Activated CD4-positive, alpha-beta memory T cell treated with anti-CD3 and anti-CD28 coated beads, Interleukin-2, amount 10 ng/mL, durations not matched to agents 7 days and 5 days (primary cell): ENCODE results near the gene ABHD16B. TPM values are rescaled to one million over a fixed set of nuclear protein-coding genes. Genes with fewer than 3 reads are reported as not detected.
A peak's percentile ranks its signal among the peaks of the same experiment; 100 is the strongest.

Experiments used
- CTCF ChIA-PET: fragments of 350-600 bp; sonication (Branson Sonifier 250); formaldehyde crosslinking; loops from one replicate; lab custom pipeline; 2021; ENCODE audit warnings: antibody characterized with exemption, inconsistent platforms; lab: Charles Lee
- POLR2A ChIA-PET: fragments of 350-600 bp; sonication (Branson Sonifier 250); formaldehyde crosslinking; loops from one replicate; lab custom pipeline; 2021; ENCODE audit warnings: antibody characterized with exemption; lab: Charles Lee
- DNase-seq: peaks from one replicate; pipeline ENCODE4 v3.0.0-alpha.2; 2020
- H3K27ac Mint-ChIP-seq: one replicate; pipeline ENCODE4 v1.8.0; 2021; ENCODE audit warnings: mild to moderate bottlenecking, mixed read lengths
- H3K27me3 Mint-ChIP-seq: one replicate; pipeline ENCODE4 v1.8.0; 2021; ENCODE audit warnings: mixed read lengths
- H3K36me3 Mint-ChIP-seq: one replicate; pipeline ENCODE4 v1.8.0; 2021; ENCODE audit warnings: low read depth, mixed read lengths
- H3K4me1 Mint-ChIP-seq: one replicate; pipeline ENCODE4 v1.8.0; 2021; ENCODE audit warnings: mixed read lengths
- H3K4me3 Mint-ChIP-seq: one replicate; pipeline ENCODE4 v1.8.0; 2021; ENCODE audit warnings: mild to moderate bottlenecking, mixed read lengths
- H3K9me3 Mint-ChIP-seq: one replicate; pipeline ENCODE4 v1.8.0; 2021; ENCODE audit warnings: mixed read lengths
- total RNA-seq, 2 experiments: library from RNA; stranded (reverse); gene quantifications; one replicate each; pipeline ENCODE4 v1.2.3, GENCODE V29; 2021

ABHD16B gene
- total RNA-seq, 2 experiments from 2014 or later = not detected

- H3K27ac Mint-ChIP-seq = no peak overlapping the region
- H3K4me3 Mint-ChIP-seq = no peak overlapping the region
- no peaks in the 10 kb centered on the region for H3K27me3 Mint-ChIP-seq
- no peak for DNase-seq
- peaks cover 28% of the 10 kb centered on the region for H3K36me3 Mint-ChIP-seq
- H3K9me3 Mint-ChIP-seq = no peaks in the 10 kb centered on the region
- POLR2A ChIA-PET = interaction anchor here (0.9 kb wide), 1 partner anchor 13 kb away, joined by 4 read pairs; no protein-coding TSS in a partner anchor
- CTCF ChIA-PET = no interaction called here
- H3K4me1 Mint-ChIP-seq = peaks cover 14% of the 10 kb centered on the region
Measured at GRCh38 chr20:63891061-63892002, 30.0 kb downstream of the ABHD16B start.

- Mint-ChIP-seq H3K9me3 (no peaks in the 10 kb centered on the region), H3K4me3 (no peak overlapping the region), H3K36me3 (peaks cover 28% of the 10 kb centered on the region), H3K27me3 (no peaks in the 10 kb centered on the region), H3K4me1 (peaks cover 21% of the 10 kb centered on the region), H3K27ac (no peak overlapping the region)
- ChIA-PET CTCF (no interaction called here), POLR2A (no interaction called here)
- no peak for DNase-seq
Measured at GRCh38 chr20:63892402-63892801, 31.1 kb downstream of the ABHD16B start.

- H3K27ac Mint-ChIP-seq = peak overlapping the region; percentile 72
- ChIA-PET CTCF (interaction anchor here (1.0 kb wide), 1 partner anchor 20 kb away, joined by 3 read pairs; no protein-coding TSS in a partner anchor), POLR2A (interaction anchor here (1.0 to 4.5 kb wide), 4 partner anchors 12 to 62 kb away, joined by 3 to 29 read pairs (median 6); partner anchors contain the start of genes TPD52L2 and UCKL1)
- no peaks in the 10 kb centered on the region for H3K9me3 Mint-ChIP-seq
- H3K36me3 Mint-ChIP-seq = peaks cover 41% of the 10 kb centered on the region
- peak overlapping the region; percentile 58 for H3K4me3 Mint-ChIP-seq
- H3K27me3 Mint-ChIP-seq = no peaks in the 10 kb centered on the region
- DNase-seq = no peak
- H3K4me1 Mint-ChIP-seq = peaks cover 35% of the 10 kb centered on the region
Measured at GRCh38 chr20:63893999-63894357, 32.7 kb downstream of the ABHD16B start.

- ChIA-PET CTCF (interaction anchor here (1.0 to 1.5 kb wide), 2 partner anchors 21 to 31 kb away, joined by 3 to 4 read pairs; no protein-coding TSS in a partner anchor), POLR2A (interaction anchor here (1.0 to 4.5 kb wide), 8 partner anchors 10 to 373 kb away, joined by 3 to 29 read pairs (median 6); partner anchors contain the start of genes PPDPF, TPD52L2 and UCKL1)
- Mint-ChIP-seq H3K27ac (peak within 1 kb of the TSS; percentile 99), H3K4me1 (peaks cover 40% of the 10 kb centered on the region), H3K27me3 (no peaks in the 10 kb centered on the region), H3K9me3 (no peaks in the 10 kb centered on the region), H3K36me3 (peaks cover 41% of the 10 kb centered on the region), H3K4me3 (peak within 1 kb of the TSS; percentile 95)
- peak; percentile 97 for DNase-seq
Measured at GRCh38 chr20:63894358-63895201, 33.3 kb downstream of the ABHD16B start, which contains the start of gene DNAJC5. TSS of gene DNAJC5 (plus strand) at chr20:63895126. CDS start at chr20:63928346, 33,220 bp downstream.

- ChIA-PET CTCF (interaction anchor here (1.2 to 2.2 kb wide), 4 partner anchors 30 to 143 kb away, joined by 4 to 11 read pairs (median 5); partner anchors contain the start of genes PRPF6, SAMD10 and TPD52L2), POLR2A (interaction anchor here (0.6 to 4.5 kb wide), 22 partner anchors 9 to 374 kb away, joined by 3 to 29 read pairs (median 4); partner anchors contain the start of genes ABHD16B, PPDPF, PRPF6 and PTK6)
- H3K36me3 Mint-ChIP-seq = peaks cover 33% of the 10 kb centered on the region
- H3K27me3 Mint-ChIP-seq = no peaks in the 10 kb centered on the region
- H3K27ac Mint-ChIP-seq = peak overlapping the region; percentile 99
- peak overlapping the region; percentile 95 for H3K4me3 Mint-ChIP-seq
- no peaks in the 10 kb centered on the region for H3K9me3 Mint-ChIP-seq
- H3K4me1 Mint-ChIP-seq = peaks cover 41% of the 10 kb centered on the region
- DNase-seq = no peak
Measured at GRCh38 chr20:63895202-63895951, 34.1 kb downstream of the ABHD16B start.

GRCh38 chr20:63895952-63896263 is 34.6 kb downstream of the ABHD16B start:
- H3K27ac Mint-ChIP-seq = peak overlapping the region; percentile 99
- ChIA-PET CTCF (interaction anchor here (1.2 to 2.2 kb wide), 6 partner anchors 31 to 358 kb away, joined by 4 to 11 read pairs (median 5); partner anchors contain the start of genes ARFRP1, PRPF6, PTK6 and SAMD10), POLR2A (interaction anchor here (0.6 to 4.5 kb wide), 20 partner anchors 8 to 374 kb away, joined by 3 to 29 read pairs (median 4); partner anchors contain the start of genes ABHD16B, PPDPF, PRPF6 and PTK6)
- H3K9me3 Mint-ChIP-seq = no peaks in the 10 kb centered on the region
- peak overlapping the region; percentile 95 for H3K4me3 Mint-ChIP-seq
- no peak for DNase-seq
- peaks cover 46% of the 10 kb centered on the region for H3K4me1 Mint-ChIP-seq
- H3K36me3 Mint-ChIP-seq = peaks cover 30% of the 10 kb centered on the region
- H3K27me3 Mint-ChIP-seq = no peaks in the 10 kb centered on the region

- peak; percentile 42 for DNase-seq
- Mint-ChIP-seq H3K9me3 (no peaks in the 10 kb centered on the region), H3K27ac (peak overlapping the region; percentile 99), H3K36me3 (peaks cover 33% of the 10 kb centered on the region), H3K4me1 (peaks cover 52% of the 10 kb centered on the region), H3K27me3 (no peaks in the 10 kb centered on the region), H3K4me3 (peak overlapping the region; percentile 95)
- POLR2A ChIA-PET = interaction anchor here (0.8 to 4.5 kb wide), 19 partner anchors 8 to 375 kb away, joined by 3 to 29 read pairs (median 4); partner anchors contain the start of genes ABHD16B, PPDPF, PRPF6 and PTK6
- CTCF ChIA-PET = interaction anchor here (1.2 to 2.2 kb wide), 6 partner anchors 32 to 359 kb away, joined by 4 to 11 read pairs (median 5); partner anchors contain the start of genes ARFRP1, PRPF6, PTK6 and SAMD10
Measured at GRCh38 chr20:63896264-63897105, 35.2 kb downstream of the ABHD16B start.

- Mint-ChIP-seq H3K27ac (peak overlapping the region; percentile 27), H3K27me3 (no peaks in the 10 kb centered on the region), H3K9me3 (no peaks in the 10 kb centered on the region), H3K4me3 (peak overlapping the region; percentile 1), H3K4me1 (peaks cover 64% of the 10 kb centered on the region), H3K36me3 (peaks cover 40% of the 10 kb centered on the region)
- ChIA-PET POLR2A (interaction anchor here (0.8 to 4.5 kb wide), 3 partner anchors 32 to 35 kb away, joined by 3 to 29 read pairs (median 7); partner anchors contain the start of gene TPD52L2), CTCF (no interaction called here)
- DNase-seq = no peak
Measured at GRCh38 chr20:63897978-63898561, 36.8 kb downstream of the ABHD16B start.

- H3K9me3 Mint-ChIP-seq = no peaks in the 10 kb centered on the region
- no peak overlapping the region for H3K4me3 Mint-ChIP-seq
- POLR2A ChIA-PET = interaction anchor here (0.8 to 1.4 kb wide), 2 partner anchors 33 to 34 kb away, joined by 3 to 7 read pairs; partner anchors contain the start of gene TPD52L2
- CTCF ChIA-PET = no interaction called here
- no peak for DNase-seq
- peak overlapping the region; percentile 27 for H3K27ac Mint-ChIP-seq
- peaks cover 71% of the 10 kb centered on the region for H3K4me1 Mint-ChIP-seq
- peaks cover 44% of the 10 kb centered on the region for H3K36me3 Mint-ChIP-seq
- no peaks in the 10 kb centered on the region for H3K27me3 Mint-ChIP-seq
Measured at GRCh38 chr20:63898882-63899558, 37.7 kb downstream of the ABHD16B start.

GRCh38 chr20:63900413-63900812 is 39.1 kb downstream of the ABHD16B start:
- no peak overlapping the region for H3K4me3 Mint-ChIP-seq
- ChIA-PET POLR2A (no interaction called here), CTCF (no interaction called here)
- peak overlapping the region; percentile 23 for H3K27ac Mint-ChIP-seq
- H3K27me3 Mint-ChIP-seq = no peaks in the 10 kb centered on the region
- no peak for DNase-seq
- H3K9me3 Mint-ChIP-seq = no peaks in the 10 kb centered on the region
- H3K4me1 Mint-ChIP-seq = peaks cover 74% of the 10 kb centered on the region
- peaks cover 54% of the 10 kb centered on the region for H3K36me3 Mint-ChIP-seq
